Neural progenitor cell (in vitro differentiated cells): Measurements from ENCODE around the gene TRIP12.

ENCODE experiments used
- CTCF ChIP-seq: fragments of 200-600 bp; sonication (generic); IDR thresholded peaks from 2 replicates; pipeline ENCODE4 v1.5.1; 2017; ENCODE audit warnings: antibody characterized with exemption, mild to moderate bottlenecking
- EZH2 ChIP-seq: fragments of 200-600 bp; sonication (generic); IDR thresholded peaks from 2 replicates; pipeline ENCODE4 v1.6.1; 2017; ENCODE audit warnings: antibody characterized with exemption, mild to moderate bottlenecking, moderate library complexity
- EZH2phosphoT487 ChIP-seq: fragments of 200-600 bp; sonication (generic); IDR thresholded peaks from 2 replicates; pipeline ENCODE4 v1.6.1; 2017; ENCODE audit warnings: antibody characterized with exemption

- TF ChIP-seq CTCF: no peak
- no peak for TF ChIP-seq EZH2phosphoT487
- TF ChIP-seq EZH2: no peak
Observed at GRCh38 chr2:229914171-229914570, 7.6 kb downstream of the TRIP12 start.
